H1 (cell line): ENCODE data around the gene SCAI. TPM values are rescaled to one million over a fixed set of nuclear protein-coding genes. Genes with fewer than 3 reads are reported as not detected.

Experiments
- ASH2L ChIP-seq: fragments of 200-600, 300-600 bp; sonication (generic); IDR thresholded peaks from one replicate; pipeline ENCODE4 v1.7.1; 2017; ENCODE audit warnings: low read length
- ATF2 ChIP-seq: IDR thresholded peaks from 2 replicates; pipeline ENCODE4 v1.6.1; 2012; ENCODE audit warnings: low read length, inconsistent platforms
- CBX5 ChIP-seq: fragments of 300-800, 300-1000 bp; sonication (generic); IDR thresholded peaks from 2 replicates; pipeline ENCODE4 v1.7.1; 2016; ENCODE audit warnings: antibody characterized with exemption, low read length, low read depth
- EZH2 ChIP-seq: fragments of 200-600 bp; sonication (generic); IDR thresholded peaks from 2 replicates; pipeline ENCODE4 v1.7.1; 2012; ENCODE audit warnings: low read depth, mild to moderate bottlenecking, moderate library complexity, low read length, inconsistent platforms; ENCODE audit not compliant: severe bottlenecking
- FOSL1 ChIP-seq: IDR thresholded peaks from 2 replicates; pipeline ENCODE4 v1.6.1; 2011; ENCODE audit warnings: mild to moderate bottlenecking, low read depth, low read length, moderate library complexity; ENCODE audit not compliant: insufficient read depth
- GABPA ChIP-seq: IDR thresholded peaks from 2 replicates; pipeline ENCODE4 v1.6.1; 2011; ENCODE audit warnings: mild to moderate bottlenecking, low read length, moderate library complexity, borderline replicate concordance; ENCODE audit not compliant: insufficient read depth
- NANOG ChIP-seq: IDR thresholded peaks from 2 replicates; pipeline ENCODE4 v1.6.1; 2011; ENCODE audit warnings: low read length, low read depth, mild to moderate bottlenecking, inconsistent platforms; ENCODE audit not compliant: insufficient read depth, poor library complexity, severe bottlenecking
- POLR2A ChIP-seq, 2 experiments: IDR thresholded peaks; 1 replicate in 1 of 2; 2 replicates in 1 of 2; pipeline ENCODE4 v1.6.1; 2011; ENCODE audit warnings: low read depth in 2 of 2, low read length in 2 of 2, mild to moderate bottlenecking in 2 of 2; ENCODE audit errors: control extremely low read depth in 1 of 2
- POU5F1 ChIP-seq: IDR thresholded peaks from 2 replicates; pipeline ENCODE4 v1.6.1; 2011; ENCODE audit warnings: low read depth, mild to moderate bottlenecking, low read length, moderate library complexity
- SP4 ChIP-seq: IDR thresholded peaks from 2 replicates; pipeline ENCODE4 v1.6.1; 2012; ENCODE audit warnings: low read length, inconsistent platforms
- polyA plus RNA-seq, 7 experiments: library from polyadenylated mRNA; depleted of rRNA in 3 of 7; stranded (reverse) in 5 of 7; unstranded in 2 of 7; fragments of >200 nt in 5 of 7; fragments of 200-250 nt in 2 of 7; gene quantifications; 1 replicate in 5 of 7; 2 replicates in 1 of 7; 4 replicates in 1 of 7; pipeline versions ENCODE4 v1.2.1 to v1.2.3, GENCODE V29; 2011 to 2013; ENCODE audit warnings: missing spikeins in 2 of 7, mixed read lengths in 2 of 7
- total RNA-seq: library from RNA; stranded (reverse); fragmentation: NEBNext Ultra II Directional; extraction: Animal tissue kit (Norgen Biotek cat#: 25700); gene quantifications from 2 replicates; pipeline ENCODE4 v1.2.1, GENCODE V29; 2021
- TF ChIP-seq, protein P1 (sequence below): fragments of 300-600 bp; sonication (generic); IDR thresholded peaks from 2 replicates; pipeline ENCODE4 v1.7.1; 2012; ENCODE audit warnings: low read length, moderate library complexity, mild to moderate bottlenecking, inconsistent platforms; ENCODE audit not compliant: insufficient replicate concordance

The SCAI gene
- total and polyA plus RNA-seq, 2 of the 8 experiments (the other 6 are each of a cell fraction or from before 2014, with no cell fraction given): 6.4 to 19.8 TPM

DNA sequence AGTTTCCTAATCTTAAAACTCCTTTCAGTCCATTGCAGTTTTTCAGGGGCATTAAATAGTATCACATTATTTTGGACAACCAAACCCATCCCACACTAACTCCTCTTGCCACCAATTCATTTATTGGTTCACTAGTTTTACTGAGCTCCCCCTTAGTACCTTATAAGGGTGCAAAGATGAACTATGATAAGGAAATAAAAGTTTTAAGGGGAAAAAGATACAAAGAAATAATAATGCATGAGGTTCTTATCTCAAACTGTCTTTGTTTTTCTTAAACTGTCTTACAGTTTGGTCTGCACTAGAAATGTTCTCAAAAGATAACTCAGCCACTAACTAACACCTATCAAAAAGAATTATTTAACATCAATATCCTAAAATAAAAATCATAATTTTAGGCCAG, 8.4 kb downstream of the SCAI start (continued):
- TF ChIP-seq, protein P1, sequence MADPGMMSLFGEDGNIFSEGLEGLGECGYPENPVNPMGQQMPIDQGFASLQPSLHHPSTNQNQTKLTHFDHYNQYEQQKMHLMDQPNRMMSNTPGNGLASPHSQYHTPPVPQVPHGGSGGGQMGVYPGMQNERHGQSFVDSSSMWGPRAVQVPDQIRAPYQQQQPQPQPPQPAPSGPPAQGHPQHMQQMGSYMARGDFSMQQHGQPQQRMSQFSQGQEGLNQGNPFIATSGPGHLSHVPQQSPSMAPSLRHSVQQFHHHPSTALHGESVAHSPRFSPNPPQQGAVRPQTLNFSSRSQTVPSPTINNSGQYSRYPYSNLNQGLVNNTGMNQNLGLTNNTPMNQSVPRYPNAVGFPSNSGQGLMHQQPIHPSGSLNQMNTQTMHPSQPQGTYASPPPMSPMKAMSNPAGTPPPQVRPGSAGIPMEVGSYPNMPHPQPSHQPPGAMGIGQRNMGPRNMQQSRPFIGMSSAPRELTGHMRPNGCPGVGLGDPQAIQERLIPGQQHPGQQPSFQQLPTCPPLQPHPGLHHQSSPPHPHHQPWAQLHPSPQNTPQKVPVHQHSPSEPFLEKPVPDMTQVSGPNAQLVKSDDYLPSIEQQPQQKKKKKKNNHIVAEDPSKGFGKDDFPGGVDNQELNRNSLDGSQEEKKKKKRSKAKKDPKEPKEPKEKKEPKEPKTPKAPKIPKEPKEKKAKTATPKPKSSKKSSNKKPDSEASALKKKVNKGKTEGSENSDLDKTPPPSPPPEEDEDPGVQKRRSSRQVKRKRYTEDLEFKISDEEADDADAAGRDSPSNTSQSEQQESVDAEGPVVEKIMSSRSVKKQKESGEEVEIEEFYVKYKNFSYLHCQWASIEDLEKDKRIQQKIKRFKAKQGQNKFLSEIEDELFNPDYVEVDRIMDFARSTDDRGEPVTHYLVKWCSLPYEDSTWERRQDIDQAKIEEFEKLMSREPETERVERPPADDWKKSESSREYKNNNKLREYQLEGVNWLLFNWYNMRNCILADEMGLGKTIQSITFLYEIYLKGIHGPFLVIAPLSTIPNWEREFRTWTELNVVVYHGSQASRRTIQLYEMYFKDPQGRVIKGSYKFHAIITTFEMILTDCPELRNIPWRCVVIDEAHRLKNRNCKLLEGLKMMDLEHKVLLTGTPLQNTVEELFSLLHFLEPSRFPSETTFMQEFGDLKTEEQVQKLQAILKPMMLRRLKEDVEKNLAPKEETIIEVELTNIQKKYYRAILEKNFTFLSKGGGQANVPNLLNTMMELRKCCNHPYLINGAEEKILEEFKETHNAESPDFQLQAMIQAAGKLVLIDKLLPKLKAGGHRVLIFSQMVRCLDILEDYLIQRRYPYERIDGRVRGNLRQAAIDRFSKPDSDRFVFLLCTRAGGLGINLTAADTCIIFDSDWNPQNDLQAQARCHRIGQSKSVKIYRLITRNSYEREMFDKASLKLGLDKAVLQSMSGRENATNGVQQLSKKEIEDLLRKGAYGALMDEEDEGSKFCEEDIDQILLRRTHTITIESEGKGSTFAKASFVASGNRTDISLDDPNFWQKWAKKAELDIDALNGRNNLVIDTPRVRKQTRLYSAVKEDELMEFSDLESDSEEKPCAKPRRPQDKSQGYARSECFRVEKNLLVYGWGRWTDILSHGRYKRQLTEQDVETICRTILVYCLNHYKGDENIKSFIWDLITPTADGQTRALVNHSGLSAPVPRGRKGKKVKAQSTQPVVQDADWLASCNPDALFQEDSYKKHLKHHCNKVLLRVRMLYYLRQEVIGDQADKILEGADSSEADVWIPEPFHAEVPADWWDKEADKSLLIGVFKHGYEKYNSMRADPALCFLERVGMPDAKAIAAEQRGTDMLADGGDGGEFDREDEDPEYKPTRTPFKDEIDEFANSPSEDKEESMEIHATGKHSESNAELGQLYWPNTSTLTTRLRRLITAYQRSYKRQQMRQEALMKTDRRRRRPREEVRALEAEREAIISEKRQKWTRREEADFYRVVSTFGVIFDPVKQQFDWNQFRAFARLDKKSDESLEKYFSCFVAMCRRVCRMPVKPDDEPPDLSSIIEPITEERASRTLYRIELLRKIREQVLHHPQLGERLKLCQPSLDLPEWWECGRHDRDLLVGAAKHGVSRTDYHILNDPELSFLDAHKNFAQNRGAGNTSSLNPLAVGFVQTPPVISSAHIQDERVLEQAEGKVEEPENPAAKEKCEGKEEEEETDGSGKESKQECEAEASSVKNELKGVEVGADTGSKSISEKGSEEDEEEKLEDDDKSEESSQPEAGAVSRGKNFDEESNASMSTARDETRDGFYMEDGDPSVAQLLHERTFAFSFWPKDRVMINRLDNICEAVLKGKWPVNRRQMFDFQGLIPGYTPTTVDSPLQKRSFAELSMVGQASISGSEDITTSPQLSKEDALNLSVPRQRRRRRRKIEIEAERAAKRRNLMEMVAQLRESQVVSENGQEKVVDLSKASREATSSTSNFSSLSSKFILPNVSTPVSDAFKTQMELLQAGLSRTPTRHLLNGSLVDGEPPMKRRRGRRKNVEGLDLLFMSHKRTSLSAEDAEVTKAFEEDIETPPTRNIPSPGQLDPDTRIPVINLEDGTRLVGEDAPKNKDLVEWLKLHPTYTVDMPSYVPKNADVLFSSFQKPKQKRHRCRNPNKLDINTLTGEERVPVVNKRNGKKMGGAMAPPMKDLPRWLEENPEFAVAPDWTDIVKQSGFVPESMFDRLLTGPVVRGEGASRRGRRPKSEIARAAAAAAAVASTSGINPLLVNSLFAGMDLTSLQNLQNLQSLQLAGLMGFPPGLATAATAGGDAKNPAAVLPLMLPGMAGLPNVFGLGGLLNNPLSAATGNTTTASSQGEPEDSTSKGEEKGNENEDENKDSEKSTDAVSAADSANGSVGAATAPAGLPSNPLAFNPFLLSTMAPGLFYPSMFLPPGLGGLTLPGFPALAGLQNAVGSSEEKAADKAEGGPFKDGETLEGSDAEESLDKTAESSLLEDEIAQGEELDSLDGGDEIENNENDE: no peak
- TF ChIP-seq ATF2 (no peak), NANOG (no peak), CBX5 (no peak), POLR2A (IDR thresholded peaks at IDR 0.05; ENCODE audit: control extremely low read depth in 1 of 2, low read depth in 2 of 2, low read length in 2 of 2) (no peak), FOSL1 (no peak), EZH2 (no peak), GABPA (no peak), POU5F1 (no peak), SP4 (no peak), ASH2L (no peak)
